ENCODE measurements around the gene DGKI. TPM values are rescaled to one million over a fixed set of nuclear protein-coding genes. Genes with fewer than 3 reads are reported as not detected.

The DGKI gene
- total and polyA plus RNA-seq, 2 of the 13 experiments (the other 11 are each of a cell fraction or from before 2014, with no cell fraction given), result 0.09 to 0.17 TPM

DNA sequence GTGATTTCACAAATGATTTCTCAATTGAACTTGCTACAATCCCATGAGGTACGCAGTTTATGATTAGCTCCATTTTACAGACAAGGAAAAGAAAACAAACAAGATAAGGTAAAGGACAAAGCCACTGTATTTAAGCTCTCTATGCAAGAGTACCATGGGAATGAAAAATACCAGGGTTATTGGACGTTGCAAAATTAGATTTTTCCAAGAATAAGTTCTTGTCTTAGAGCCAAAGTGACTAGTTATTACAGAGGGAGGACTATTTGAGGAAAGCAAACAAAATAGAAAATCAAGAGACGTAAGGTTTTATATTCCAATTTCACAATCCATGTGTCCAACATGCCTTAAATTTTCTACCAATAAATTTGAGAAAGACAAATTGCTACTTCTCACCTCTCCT is 405.3 kb downstream of the DGKI start (continued):
- no peak for TF ChIP-seq MAZ (IDR thresholded peaks at IDR 0.05; ENCODE audit: borderline replicate concordance, low read depth, low read length)
- no peak for TF ChIP-seq MAZ (CRISPR knock-in tag; IDR thresholded peaks at IDR 0.05; ENCODE audit: low read depth)
- no peak for TF ChIP-seq TEAD3 (CRISPR knock-in tag; optimal IDR thresholded peaks at IDR 0.05; ENCODE audit: borderline replicate concordance)
- TF ChIP-seq ESRRA (CRISPR knock-in tag; IDR thresholded peaks at IDR 0.05; ENCODE audit: low read depth), result no peak

DNA sequence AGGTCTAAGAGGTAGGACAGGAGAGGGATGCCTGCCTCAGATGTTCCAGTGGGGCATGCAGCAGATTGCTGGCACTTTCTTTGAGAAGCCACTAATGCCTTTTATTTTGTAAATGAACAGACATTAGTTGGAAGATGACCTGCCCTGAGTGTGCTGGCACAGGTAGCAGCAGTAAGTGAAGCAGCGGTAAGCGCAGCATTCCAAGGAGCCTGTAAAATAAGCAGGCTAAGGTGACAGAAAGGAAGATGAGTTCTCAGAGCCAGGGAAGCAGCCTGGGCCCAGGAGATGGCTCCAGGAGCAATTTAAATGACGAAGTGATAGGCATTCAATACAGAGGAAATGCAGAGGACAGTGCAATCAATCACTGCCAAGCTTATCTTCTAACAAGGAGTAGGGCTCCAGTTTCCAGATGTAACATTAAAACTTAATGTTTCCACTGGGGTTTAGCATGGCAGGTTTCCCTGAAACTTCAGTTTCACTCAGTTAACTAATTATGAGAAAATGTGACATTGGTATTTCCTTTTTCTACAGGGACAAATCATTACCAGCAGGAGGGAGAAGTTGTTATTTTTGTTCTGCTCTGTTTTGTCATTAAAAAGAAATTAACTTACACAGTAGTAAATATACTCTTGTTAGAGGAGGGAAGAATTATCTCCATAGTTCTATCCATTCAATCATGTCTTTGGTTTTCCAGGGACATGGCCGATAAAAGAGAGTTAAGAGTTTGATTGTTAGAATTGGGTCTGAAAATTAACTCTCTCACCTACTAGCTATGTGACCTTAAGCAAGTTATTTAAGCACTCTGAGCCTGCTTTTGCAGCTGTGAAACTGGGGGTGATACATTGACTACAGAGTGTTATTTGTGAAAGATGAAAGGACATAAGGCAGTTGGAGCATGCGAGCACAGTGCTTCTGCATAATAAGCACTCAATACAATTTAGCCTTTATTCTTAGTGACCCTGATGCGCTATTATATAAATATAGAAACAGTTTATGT is 406.6 kb downstream of the DGKI start:
- no peak for ATAC-seq
- no peak for DNase-seq (ENCODE audit: low spot score)
- no peaks in the 10 kb centered on the region; a peak in 1 of 5 replicates for H3K27me3 ChIP-seq (ENCODE audit: control insufficient read depth in 1 of 2, insufficient read depth in 2 of 2, low read length in 2 of 2)
- no peak overlapping the region for H3K27ac ChIP-seq (ENCODE audit: extremely low read length, insufficient read depth, low read length)
- no peak overlapping the region for H2AFZ ChIP-seq (ENCODE audit: low read length)
- H3K36me3 ChIP-seq (replicated peaks in 1 of 2; ENCODE audit: control insufficient read depth in 1 of 2, insufficient read depth in 2 of 2, low read length in 2 of 2), result no peaks in the 10 kb centered on the region
- H3K4me2 ChIP-seq (ENCODE audit: low read depth, low read length), result no peak overlapping the region
- ChIA-PET POLR2A (no interaction called here), CTCF (ENCODE audit: low intra/inter-chr PET ratio, low total read pairs) (no interaction called here)
- no peak overlapping the region for H3K4me3 ChIP-seq (replicated peaks in 1 of 3; ENCODE audit: insufficient read depth in 1 of 3, low read depth in 2 of 3, low read length in 3 of 3)
- no peaks in the 10 kb centered on the region for H3K79me2 ChIP-seq (ENCODE audit: insufficient read depth, low read length)
- intact Hi-C loops (cut with micrococcal nuclease; ENCODE audit: unreplicated experiment) (no loop called here), in situ Hi-C loops (cut with HindIII; ENCODE audit: extremely low pct_ligation_motif_present, low pct_unique_long_range_greater_than_20kb) (no loop called here)
- H3K4me1 ChIP-seq (ENCODE audit: insufficient read depth, low read length), result no peaks in the 10 kb centered on the region
- FAIRE-seq, result no peak
- H4K20me1 ChIP-seq (ENCODE audit: insufficient read depth, low read length), result no peaks in the 10 kb centered on the region
- H3K9ac ChIP-seq (ENCODE audit: insufficient read depth, low read depth, low read length), result no peak overlapping the region
- 37% methylated on average over 6 of the region's 6 CpGs for WGBS (ENCODE audit: low lambda C conversion rate)
- no peaks in the 10 kb centered on the region for H3K9me3 ChIP-seq (ENCODE audit: low read length)
- TF ChIP-seq ZNF275 (CRISPR knock-in tag; IDR thresholded peaks at IDR 0.05; ENCODE audit: borderline replicate concordance), result no peak
- no peak for TF ChIP-seq KLF6 (CRISPR knock-in tag; IDR thresholded peaks at IDR 0.05)
- no peak for TF ChIP-seq ZNF510 (CRISPR knock-in tag; IDR thresholded peaks at IDR 0.05; ENCODE audit: low read depth)
- no peak for TF ChIP-seq ZBTB20 (CRISPR knock-in tag; IDR thresholded peaks at IDR 0.05; ENCODE audit: borderline replicate concordance, low read depth)
- no peak for TF ChIP-seq NCOA5 (CRISPR knock-in tag; IDR thresholded peaks at IDR 0.05)
- no peak for TF ChIP-seq ZKSCAN8 (CRISPR knock-in tag; IDR thresholded peaks at IDR 0.05; ENCODE audit: borderline replicate concordance)
- no peak for TF ChIP-seq ZNF460 (CRISPR knock-in tag; IDR thresholded peaks at IDR 0.05; ENCODE audit: borderline replicate concordance)
- no peak for TF ChIP-seq MLLT10 (CRISPR knock-in tag; IDR thresholded peaks at IDR 0.05)
- TF ChIP-seq TGIF2 (CRISPR knock-in tag; IDR thresholded peaks at IDR 0.05), result no peak
- no peak for TF ChIP-seq PRPF4 (IDR thresholded peaks at IDR 0.05; ENCODE audit: low read depth, low read length, poor library complexity, severe bottlenecking)
- TF ChIP-seq U2AF1 (optimal IDR thresholded peaks at IDR 0.05; ENCODE audit: low read depth, low read length), result no peak
- BruUV-seq (replicated peaks), result no TSS peak
